ENCODE results near the gene PEPD.

PEPD gene

DNA sequence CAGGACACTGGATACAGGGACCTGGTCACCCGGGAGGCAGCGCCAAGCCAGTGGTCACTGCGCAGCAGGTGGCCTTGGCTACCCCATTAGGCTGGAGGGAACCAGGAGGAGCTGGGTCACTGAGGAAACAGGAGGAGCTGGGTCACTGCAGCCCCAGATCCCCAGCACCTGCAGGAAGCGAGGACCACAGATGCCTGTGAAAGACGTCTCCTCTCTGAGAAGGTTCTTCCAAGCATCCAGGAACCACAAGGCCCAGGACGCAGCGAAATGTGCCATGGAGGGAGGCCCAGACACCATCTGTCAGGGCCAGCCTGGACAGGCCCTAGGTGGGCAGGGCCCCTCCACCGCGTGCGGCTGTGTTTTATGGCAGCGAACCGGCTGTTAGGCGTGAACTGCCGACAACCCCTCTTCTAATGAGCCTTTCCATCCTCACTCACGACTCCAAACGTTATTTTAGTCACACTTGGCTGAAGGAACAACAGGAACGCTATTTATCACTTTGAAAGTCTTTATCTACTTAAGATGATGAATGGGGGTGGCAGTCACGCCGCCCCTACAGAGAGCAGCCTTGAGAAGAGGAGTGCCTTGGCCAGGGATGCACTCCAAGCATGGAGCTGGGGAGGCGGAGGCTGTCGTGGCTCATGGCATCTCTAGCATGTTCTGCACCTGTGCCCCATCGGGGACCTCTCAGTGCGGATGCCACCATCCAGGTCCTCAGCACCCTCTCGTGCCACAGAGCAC, 94.8 kb downstream of the PEPD start:
- H3K27ac ChIP-seq: no peak overlapping the region
- no peak for TF ChIP-seq CTCF (conservative IDR thresholded peaks at IDR 0.05)

DNA sequence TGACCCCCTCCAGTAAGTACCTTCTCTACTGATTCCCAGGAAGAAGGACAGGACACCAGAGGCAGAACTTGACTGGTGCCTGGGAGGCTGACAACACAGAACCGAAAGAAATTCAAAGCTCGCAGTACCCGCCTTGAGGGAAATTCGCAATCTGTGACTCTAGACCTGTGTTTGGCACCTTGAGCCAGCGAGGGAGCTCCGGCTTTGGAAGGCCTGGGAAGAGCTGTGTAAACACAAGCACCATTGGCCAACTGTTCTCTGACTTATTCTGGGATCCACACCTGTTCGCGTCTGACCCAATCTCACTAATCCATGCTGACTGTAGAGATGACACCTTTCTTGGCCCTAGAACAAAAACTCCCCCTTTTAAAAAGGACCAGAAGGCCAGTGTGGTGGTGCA, 97.4 kb downstream of the PEPD start:
- H3K27ac ChIP-seq: no peak overlapping the region
- no peak for TF ChIP-seq CTCF (conservative IDR thresholded peaks at IDR 0.05)

DNA sequence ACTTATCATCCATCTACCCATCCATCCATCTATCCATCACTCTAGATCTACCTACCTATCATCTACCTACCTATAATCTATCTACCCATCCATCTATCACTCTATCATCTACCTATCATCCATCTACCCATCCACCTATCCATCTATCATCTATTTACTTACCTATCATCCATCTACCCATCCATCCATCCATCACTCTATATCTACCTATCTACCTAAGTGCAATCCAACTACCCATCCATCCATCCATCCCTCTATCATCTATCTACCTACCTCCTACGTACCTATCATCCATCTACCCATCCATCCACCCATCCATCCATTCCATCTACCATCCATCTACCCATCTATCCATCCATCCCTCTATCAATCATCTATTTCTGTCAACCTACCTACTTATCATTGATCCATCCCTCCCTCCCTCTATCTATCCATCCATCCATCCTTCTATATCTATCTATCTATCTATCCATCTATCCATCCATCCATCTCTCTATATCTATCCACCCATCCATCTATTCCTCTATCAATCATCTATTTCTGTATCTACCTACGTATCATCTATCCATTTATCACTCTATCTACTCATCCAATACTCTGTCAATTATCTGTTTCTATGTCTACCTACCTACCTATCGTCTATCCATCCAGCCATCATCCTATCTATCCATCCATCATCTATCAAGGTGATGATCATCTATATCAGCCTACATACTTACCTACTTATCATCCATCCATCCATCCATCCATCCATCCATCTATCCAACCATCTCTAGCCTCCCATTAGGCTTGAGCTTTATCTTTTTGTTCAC, 99.0 kb downstream of the PEPD start:
- TF ChIP-seq CTCF (conservative IDR thresholded peaks at IDR 0.05): no peak
- no peak overlapping the region for H3K27ac ChIP-seq

GRCh38 chr19:33421368-33421767, 100.2 kb downstream of the PEPD start:
- H3K27ac ChIP-seq: no peak overlapping the region
- no peak for TF ChIP-seq CTCF (conservative IDR thresholded peaks at IDR 0.05)

- TF ChIP-seq CTCF (conservative IDR thresholded peaks at IDR 0.05): no peak
- no peak overlapping the region for H3K27ac ChIP-seq
Measured at GRCh38 chr19:33420821-33421220, 100.8 kb downstream of the PEPD start.

- no peak for TF ChIP-seq CTCF (conservative IDR thresholded peaks at IDR 0.05)
- no peak overlapping the region for H3K27ac ChIP-seq
Measured at GRCh38 chr19:33419788-33420130, 101.8 kb downstream of the PEPD start.

GRCh38 chr19:33418871-33419787, 102.5 kb downstream of the PEPD start:
- H3K27ac ChIP-seq: no peak overlapping the region
- no peak for TF ChIP-seq CTCF (conservative IDR thresholded peaks at IDR 0.05)
